GM18909 (cell line): ENCODE measurements around the gene AUTS2.

Experiments used
- ATAC-seq: cut with Tn5 transposase; IDR thresholded peaks from one replicate; pipeline ENCODE4 v1.9.1; 2021; ENCODE audit warnings: mild to moderate bottlenecking; ENCODE audit not compliant: unreplicated experiment, poor library complexity

AUTS2 gene

DNA sequence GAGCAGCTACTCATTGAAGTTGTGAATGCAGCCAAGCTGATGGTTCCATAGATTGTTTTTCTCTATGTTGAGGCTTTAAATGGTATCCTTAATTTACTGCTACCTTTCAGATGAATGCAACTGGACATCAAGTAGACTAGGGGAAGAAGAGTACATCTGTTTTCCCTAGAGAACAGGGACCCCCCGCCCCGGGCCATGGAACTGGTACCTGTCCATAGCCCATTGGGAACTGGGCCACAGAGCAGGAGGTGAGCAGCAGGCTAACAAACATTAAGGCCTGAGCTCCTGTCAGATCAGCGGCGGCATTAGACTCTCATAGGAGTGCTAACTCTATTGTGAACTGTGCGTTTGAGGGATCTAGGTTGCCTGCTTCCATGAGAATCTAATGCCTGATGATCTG lies 391.3 kb downstream of the AUTS2 start:
- no peak for ATAC-seq

DNA sequence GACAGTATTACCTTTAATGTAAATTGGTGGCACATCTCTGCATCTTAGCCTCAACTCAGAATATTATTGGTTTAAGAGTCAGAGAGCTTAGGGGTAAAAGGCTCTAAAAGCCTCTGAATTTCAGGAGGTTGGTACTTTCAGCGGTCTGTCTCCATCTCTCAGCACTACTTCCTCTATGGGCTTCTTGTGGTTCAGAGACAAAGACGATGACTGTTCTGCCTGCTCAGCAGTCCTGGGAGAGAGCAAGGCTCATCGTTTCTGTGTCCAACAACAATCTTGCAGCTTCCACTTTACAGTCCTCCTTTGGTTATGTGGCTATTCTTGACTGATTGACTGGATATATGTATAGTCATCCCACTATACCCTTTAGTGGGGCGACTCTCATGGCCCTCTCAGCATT lies 394.7 kb downstream of the AUTS2 start:
- ATAC-seq = no peak

DNA sequence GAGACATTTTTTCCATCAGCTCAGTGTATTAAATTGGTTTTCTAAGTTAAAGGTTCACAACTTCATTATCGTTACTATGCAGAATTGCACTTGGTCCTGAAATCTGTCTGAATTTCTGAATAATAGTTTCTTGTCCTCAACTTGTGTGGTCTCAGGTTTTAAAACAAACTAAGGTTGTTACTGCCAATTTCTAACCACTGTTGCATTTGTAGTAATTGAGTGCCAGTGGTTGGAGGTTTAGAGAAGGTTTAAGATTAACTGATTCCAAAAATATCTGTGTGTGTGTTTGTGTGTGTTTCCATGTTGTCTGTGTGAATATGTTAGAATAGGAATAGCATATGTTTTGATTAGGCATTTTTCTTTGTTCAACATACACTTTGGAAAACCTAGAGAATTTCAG lies 395.9 kb downstream of the AUTS2 start:
- ATAC-seq = no peak

DNA sequence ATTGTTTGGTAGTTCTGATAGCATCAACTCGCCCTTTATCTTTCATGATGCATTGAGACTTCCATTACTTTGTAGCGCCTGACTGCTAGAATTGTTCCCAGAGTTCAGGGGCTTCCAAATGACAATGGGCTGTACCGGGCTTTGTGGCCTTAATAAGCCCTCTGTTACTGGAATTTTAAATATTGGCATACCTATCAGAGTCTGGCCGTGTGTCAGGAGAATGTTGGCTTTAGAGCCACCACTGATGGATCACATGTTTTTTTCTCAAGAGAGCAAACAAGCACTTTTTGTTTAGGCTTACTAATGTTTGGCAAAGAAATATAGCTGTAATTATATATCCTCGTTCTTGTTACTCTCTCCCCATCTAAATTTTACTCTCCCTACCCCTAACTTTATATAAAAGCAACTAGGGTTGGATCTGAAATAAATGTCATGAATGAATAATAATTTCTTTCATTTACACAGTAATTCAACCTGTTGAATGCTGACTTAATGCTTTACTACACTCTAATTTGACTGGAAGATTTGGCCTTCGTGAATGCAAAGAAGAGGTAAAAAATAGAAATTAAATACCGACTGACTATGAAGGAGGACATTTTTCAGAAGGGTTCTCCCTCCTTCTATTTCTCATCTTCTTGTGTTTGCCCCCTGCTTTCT lies 396.7 kb downstream of the AUTS2 start:
- ATAC-seq = no peak

DNA sequence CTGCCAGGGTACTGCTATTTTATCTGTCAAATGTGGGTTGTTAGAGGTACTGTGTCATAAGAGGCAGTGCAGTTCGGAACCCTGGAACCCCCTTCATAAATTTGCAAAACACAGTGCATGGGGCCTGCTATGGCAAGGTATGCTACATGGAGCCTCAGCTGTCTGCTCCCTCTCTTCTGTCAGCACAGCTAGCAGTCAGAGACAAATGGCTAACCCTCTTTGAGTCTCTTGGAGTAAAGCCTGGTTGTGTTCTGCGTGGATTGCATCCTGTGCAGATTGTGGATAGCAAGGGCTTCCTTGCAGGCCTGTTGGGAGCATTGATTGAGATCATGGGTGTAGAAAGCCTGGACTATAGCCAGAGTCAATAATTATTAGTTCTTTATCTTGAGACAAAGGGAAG lies 397.8 kb downstream of the AUTS2 start:
- no peak for ATAC-seq

DNA sequence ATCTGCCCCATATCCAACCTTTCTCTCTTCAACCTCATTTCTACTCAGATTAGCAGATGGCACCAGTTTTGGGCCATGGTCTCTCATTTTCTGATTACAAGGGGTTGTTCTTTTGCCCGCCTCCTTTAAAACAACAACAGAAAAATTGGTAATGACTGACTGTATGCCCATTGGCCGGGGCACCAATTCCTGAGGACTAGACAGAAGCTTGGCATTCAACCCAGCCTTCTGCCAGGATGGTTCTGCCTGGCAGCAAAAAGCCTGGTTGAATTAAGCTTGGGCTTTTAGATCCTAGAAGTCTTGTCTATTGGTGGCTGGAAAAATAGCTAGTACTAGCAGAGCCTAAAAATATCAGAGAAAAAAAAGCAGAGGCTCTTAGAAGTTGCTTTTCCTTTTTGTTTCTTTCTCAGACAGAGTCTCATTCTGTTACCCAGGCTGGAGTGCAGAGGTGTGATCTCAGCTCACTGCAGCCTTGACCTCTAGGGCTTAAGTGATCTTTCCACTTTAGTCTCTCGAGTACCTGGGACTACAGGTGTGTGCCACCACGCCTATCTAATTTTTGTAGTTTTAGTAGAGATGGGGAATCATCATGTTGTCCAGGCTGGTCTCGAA lies 402.6 kb downstream of the AUTS2 start:
- no peak for ATAC-seq

DNA sequence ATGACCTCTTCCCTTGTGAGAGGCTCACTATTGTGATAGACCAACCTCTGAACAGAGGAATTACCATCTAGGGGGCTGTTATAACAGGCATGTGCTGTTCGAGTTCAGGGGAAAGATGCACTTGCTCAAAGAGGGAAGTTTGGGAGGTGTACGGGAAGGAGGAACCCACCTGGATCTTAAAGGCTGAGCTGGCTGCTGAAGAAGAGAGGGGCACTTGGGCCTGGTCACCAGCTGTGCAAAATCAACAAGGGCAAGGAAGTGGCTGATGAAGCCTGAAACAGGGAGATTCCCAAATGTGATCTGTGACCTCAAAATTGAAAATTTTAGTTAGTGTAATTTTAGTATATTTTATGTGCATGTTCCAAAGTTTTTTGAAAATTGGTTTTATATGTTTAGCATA lies 407.2 kb downstream of the AUTS2 start:
- ATAC-seq = no peak

DNA sequence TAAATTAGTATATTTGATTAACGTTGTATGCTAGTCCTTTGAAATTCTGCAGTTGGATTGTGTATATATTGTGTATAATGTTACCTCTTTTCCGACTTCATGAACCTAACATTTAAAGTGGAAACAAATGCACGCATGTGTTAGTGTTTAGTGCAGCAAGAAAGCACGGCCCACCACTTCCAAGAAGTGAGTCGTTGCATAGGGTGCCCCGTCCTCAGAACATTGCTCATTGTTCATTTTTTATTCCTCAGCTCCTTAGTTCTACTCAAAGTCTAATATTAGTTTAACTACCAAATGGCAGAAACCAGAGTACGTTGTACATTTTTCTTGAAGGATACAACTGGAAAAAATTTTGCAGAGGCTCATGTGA lies 407.6 kb downstream of the AUTS2 start:
- ATAC-seq = no peak

DNA sequence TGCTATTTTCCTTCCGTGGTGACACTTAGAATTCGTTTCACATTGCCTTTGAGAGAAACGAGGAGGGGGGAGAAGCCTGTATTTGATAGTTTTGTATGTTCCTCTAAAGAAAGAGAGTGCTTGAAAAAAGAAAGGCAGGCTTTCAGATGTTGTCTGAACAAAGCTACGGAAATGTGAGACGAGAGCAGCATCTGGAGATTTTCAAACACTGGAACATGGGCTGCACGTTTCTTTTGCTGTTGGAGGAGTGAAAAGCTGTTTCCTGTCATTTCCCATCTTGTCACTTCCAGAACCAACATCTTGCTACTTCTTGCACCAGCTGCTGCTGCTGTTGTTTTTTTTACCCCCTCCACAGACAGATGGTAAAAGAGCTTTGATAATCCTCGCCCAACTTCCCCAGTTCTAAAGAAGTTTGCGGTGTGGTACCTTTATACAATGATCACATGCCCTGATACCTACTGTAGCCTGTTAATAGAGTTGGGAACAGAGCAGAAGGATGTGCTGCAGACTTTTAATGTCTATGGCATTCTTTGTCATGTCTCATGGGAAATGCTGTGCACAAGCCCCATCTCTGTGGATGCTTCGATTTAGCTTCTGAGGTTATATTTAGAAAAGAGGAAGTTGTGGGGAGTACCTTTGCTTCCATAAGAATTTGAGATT lies 408.1 kb downstream of the AUTS2 start:
- ATAC-seq = peak; percentile 54

DNA sequence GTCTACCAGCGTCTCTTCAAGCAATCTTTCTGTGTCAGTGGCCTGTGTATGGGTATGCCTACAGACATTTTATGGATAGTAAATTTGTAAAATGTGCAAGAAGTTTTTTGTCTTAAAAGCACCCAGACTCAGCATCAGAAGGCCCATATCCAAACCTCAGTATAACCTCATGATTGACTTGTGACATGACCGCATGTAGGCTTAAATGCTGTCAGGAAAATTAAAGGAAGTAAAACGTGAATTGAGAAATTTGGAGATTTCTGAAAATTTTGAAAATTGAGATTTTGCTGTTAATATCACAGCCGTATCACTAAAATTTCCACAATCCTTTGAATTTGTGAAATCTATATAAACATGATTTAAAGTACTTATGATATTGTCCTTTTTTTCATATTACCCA lies 410.2 kb downstream of the AUTS2 start:
- no peak for ATAC-seq

DNA sequence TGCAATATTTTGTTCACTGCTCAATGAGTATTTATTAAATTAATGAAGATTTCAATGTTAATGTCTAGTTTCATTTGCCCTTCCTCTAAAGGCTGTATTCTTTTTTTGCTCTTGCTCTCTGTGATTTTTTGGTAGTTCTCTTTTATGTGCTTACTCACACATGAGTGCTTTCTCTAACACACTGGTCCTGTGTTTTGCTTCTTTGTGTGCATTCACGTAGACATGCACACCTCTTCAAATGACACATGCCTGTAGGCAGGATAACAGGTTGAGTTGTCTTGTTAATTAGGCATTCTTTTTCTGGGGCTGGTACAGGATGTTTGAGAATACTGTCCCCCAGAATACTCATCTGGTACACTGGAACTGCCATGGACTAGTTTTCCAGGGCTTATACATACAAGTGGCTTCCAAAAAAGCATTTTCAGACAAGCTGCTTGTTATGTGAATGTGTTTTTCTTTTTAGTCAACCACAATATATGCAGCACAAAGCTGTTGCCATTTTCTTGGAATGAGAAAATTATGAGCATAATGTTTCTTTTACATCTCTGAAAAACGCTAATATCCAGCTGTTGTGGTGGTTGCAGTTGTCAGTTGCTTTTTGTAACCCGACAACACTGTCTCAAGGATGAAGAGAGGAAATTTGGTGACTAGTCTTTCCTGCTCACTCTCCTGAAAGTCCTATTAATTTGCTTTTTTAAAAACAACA lies 416.4 kb downstream of the AUTS2 start:
- ATAC-seq = no peak

DNA sequence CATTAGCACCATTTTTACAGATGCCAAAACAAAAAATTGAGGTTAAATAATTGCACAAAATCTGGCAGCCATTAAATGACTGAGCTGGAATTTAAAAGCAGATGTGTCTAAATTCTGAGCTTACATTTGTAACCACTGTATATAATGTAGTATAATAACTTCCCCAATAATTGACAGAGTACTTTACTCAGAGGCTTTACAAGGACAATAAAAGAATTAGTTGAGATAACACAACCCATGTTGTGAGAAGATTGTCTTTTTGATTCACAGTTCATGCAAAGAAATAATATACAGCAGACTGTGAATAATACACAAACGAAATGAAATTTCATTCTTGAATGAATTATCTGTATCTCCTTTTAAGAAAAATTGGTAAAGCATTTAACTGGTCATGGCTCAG lies 417.1 kb downstream of the AUTS2 start:
- ATAC-seq = no peak

DNA sequence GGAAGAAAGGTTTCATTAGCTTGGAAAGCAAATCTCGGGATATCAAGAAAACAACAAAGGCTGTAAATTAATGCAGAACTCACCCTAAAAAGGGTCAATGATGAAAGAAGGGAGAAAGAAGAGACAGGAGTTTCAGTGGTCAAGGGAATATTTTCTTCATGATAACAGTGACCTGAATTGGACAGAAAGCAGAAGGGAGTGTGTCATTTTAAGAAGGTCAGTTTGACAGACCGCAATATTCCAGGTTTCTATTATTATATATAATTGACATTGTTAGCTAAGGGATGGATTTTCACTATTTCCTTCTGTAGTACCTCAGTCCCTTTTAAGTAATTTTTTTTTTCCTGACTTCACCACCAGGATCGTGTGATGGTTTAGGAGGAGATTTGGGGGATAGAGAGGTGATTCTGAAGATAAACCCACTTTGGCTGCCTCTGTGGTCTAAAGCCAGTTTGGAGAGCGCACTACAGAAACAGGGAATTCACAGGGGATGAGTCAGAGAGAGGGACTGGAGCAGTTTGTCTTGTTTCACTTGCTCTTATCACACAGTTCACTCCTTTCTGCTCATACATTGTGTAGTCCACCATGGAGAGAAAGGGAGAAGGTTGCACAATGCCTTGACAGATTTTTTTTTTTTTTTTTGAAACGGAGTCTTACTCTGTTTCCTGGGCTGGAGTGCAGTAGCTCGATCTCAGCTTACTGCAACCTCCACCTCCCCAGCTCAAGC lies 417.9 kb downstream of the AUTS2 start:
- no peak for ATAC-seq

DNA sequence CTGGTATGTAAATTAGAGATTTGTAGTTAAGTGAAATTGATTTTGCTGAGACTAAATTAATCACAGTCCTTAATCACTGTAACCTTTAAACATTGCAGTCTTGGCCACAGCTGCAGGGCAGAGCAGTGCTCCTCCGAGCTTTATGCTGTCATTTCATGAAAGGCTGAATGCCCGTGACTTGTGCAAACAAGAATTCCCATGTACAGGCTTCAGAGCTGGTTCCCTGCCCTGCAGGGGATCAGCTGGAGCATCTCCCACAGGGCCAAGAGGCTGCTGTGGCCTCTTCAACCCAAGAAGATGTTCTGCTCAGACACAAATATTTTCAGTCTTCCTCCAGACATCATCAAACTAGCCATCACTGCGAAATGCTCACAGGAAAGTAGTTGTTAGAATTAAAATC lies 419.1 kb downstream of the AUTS2 start:
- no peak for ATAC-seq

DNA sequence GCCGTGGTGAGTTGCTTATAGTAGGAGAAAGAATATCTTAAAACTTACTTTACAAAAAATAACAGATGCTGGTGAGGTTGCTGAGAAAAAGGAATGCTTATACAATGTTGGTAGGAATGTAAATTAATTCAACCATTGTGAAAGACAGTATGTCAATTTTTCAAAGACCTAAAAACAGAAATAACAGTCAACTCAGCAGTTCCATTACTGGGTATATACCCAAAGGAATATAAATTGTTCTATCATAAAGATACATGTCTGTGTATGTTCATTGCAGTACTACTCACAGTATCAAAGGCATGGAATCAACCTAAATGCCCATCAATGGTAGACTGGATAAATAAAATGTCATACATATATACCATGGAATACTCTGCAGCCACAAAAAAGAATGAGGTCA lies 420.4 kb downstream of the AUTS2 start:
- ATAC-seq = no peak

DNA sequence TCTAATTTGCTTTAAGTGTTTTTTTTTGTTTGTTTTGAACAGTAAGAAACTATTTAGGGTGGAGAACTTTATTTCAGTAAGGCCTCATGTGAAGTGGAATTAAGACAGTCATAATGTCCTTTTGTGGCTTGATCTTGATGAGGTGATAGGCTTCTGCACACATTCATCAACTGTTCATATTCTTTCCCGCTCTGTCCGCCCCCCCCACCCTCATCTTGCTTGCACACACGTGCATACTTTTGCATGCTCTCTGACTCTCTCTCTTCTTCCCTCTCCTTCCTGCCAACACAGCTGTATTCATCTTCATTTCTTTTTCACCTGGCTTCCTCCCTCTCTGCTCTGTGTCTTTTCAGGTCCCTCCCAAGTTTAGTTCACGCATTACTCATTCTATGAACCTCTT lies 429.6 kb downstream of the AUTS2 start:
- no peak for ATAC-seq

DNA sequence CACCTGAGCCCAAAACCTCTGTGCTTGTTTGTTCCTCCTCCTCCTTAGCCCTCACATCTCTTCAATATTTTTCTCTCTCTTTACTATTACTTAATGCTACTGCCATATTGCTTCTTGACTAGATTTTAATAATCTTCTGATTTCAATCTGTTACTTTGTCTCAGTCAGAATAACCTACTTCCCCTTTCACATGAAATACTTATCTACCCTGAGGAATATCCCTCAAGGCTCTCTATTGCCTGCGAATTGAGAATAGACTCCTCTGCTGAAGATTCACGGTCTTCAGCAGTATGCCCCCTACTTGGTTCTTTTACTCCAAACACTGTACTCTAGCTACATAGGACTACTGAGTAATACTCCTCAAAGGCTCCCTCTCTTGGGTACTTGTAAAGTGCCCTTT lies 430.3 kb downstream of the AUTS2 start:
- no peak for ATAC-seq

DNA sequence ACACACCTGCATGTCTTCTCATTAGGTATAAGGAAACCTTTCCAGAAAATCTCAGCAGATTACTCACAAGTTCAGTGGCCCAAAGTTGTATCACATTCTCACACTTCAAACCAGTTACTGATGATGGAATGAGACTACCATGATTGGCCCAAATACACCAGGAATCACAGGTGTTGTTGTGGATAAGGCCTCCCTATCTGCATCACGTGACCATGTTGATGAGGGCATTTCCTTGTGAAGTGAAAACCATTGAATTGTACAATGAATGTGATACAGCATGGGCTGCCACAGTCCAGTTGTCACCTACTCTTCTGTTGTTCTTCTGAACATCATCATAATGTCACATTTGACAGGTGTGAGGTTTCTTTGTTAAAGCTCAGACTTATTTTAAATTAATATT lies 431.7 kb downstream of the AUTS2 start:
- no peak for ATAC-seq

DNA sequence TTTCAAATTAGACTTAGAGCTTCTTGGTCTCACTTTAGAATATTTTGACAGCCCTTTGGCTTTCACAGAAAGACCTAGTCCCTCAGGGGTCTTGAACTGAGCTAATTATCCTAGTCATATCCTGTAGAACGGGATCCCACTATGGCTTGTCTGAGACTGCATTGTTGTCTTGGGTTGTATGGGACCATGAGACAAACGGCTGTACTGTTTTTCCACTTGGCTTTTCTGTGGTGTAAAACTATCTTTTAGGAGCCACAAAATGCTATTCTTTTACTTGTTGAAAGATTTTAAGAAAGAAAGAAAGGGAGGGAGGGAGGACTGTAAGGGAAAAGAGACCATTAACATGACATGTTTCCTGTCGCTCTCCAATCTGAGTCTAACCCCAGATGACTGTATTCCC lies 432.5 kb downstream of the AUTS2 start:
- ATAC-seq = no peak

DNA sequence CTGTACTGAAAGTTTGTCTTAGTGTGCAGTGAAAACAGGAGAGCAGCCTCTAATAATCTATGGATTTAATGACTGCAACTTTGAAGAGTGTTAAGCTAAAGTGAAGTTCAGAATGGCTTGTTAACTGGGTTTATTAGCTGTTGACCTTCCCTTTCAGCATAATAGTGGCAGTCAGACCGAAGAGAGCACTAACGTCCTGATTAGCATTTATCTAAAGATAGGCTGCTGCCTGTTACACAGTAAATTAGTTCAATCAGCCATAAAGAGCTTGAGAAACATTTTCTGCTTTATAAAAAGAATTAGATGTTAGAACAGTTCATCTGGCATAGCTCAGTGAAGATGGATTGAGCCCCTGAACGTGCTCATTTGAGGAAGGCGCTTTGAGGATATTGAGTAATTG lies 433.0 kb downstream of the AUTS2 start:
- ATAC-seq = no peak

DNA sequence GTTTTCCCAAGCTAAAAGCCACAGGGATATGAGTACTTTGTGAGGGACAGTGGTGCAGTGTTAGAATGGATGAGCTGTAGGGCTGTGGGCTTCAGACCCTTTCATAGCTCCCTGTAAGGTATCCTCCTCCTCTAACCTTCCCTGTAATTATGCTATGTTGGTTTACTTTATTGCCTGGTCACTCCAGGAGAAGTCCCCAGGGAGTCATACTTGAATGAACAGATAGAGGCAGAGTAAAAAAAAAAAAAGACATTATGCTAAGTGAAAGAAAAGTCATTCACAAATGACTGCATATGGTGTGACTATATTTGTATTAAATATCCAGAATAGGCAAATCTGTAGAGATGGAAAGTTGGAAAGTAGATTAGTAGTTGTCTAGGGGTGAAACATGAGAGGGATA lies 434.4 kb downstream of the AUTS2 start:
- no peak for ATAC-seq
